Measurements from ENCODE around the gene NTM.
A peak's percentile ranks its signal among the peaks of the same experiment; 100 is the strongest.

Gene NTM

DNA sequence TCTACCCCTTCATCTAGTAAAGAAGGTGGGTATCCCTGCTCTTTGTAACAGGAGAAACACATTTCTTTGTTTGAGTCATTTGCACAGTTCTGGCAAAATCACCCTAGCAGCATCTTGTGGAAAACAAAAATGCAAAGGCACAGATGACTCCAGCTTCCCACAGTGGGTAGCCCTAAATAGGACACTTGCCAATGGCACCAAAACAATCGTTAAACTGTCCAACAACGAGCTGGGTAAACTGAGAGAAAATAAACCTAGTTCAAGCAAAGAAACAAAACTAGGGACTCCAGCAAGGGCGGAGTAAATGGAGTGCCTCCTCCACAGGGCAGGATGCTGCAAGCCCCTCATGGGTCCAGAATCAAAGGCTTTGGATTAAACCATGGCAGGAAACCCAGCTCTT lies 239.5 kb downstream of the NTM start:
- TF ChIP-seq, protein P1, sequence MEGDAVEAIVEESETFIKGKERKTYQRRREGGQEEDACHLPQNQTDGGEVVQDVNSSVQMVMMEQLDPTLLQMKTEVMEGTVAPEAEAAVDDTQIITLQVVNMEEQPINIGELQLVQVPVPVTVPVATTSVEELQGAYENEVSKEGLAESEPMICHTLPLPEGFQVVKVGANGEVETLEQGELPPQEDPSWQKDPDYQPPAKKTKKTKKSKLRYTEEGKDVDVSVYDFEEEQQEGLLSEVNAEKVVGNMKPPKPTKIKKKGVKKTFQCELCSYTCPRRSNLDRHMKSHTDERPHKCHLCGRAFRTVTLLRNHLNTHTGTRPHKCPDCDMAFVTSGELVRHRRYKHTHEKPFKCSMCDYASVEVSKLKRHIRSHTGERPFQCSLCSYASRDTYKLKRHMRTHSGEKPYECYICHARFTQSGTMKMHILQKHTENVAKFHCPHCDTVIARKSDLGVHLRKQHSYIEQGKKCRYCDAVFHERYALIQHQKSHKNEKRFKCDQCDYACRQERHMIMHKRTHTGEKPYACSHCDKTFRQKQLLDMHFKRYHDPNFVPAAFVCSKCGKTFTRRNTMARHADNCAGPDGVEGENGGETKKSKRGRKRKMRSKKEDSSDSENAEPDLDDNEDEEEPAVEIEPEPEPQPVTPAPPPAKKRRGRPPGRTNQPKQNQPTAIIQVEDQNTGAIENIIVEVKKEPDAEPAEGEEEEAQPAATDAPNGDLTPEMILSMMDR (IDR thresholded peaks at IDR 0.05; ENCODE audit: insufficient read depth, low read depth, low read length, missing control alignments), result no peak
- H3K4me3 ChIP-seq (ENCODE audit: low read depth, low read length), result no peak overlapping the region
- no peak for DNase-seq (ENCODE audit: low read depth)

DNA sequence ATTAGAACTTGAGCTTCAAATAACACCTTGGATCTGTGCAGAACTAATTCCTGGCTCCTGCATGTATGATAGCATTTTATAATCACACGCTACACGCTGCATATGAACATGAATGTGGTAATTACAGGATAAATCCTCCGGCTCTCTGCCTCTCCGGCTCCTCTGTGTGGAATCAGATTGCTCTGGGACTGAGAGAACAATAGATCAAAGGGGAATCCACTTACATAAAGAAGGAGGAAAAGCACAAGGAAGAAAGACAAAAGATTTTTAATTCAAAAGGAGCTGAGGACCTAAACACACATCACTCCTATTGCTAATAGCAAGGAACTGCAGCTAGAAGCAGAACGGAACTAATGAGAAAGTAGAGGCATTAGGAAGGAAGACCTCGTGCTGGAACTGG lies 240.9 kb downstream of the NTM start:
- H3K4me3 ChIP-seq (ENCODE audit: low read depth, low read length), result no peak overlapping the region
- TF ChIP-seq, protein P1 (IDR thresholded peaks at IDR 0.05; ENCODE audit: insufficient read depth, low read depth, low read length, missing control alignments), result no peak
- no peak for DNase-seq (ENCODE audit: low read depth)

DNA sequence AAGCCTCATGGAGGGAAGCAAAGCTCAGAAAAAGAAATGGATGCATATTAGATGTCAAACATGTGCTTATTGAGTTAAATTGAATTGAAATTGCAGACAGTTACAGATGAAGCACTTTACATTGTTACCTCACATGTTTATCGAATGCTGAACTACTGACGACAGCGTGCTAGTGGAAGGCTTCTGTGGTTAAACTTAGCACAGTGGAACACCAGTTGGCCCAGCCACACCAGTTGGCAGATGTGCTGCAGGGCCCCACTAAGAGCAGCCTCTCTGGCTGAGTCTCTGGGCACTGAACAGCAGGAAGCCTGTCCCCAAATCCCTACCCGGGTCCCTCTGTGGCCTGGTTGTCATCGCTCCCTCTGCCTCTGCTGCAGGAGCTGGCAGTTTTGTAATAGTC lies 242.1 kb downstream of the NTM start:
- TF ChIP-seq, protein P1 (IDR thresholded peaks at IDR 0.05; ENCODE audit: insufficient read depth, low read depth, low read length, missing control alignments), result no peak
- DNase-seq (ENCODE audit: low read depth), result no peak
- no peak overlapping the region for H3K4me3 ChIP-seq (ENCODE audit: low read depth, low read length)

DNA sequence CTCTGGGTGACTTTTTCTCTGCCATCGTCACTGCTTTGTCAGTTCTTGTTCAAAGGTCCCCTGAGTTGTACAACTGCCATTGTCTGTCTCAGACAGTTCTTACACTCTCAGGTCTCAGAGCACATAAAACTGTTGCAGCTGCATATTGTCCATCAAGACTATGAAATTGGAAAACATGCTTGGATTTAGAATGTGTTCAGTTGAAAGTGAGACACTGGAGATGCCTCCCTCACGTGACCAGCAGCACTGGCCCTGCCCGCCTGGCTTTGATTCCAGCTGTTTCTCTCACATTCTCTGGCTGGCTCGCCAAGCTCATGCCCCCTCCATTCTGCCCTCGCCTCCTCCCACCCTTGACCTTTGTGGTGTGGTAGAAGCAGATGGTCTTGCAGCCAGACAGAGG lies 244.2 kb downstream of the NTM start:
- TF ChIP-seq, protein P1 (IDR thresholded peaks at IDR 0.05; ENCODE audit: insufficient read depth, low read depth, low read length, missing control alignments), result no peak
- DNase-seq (ENCODE audit: low read depth), result no peak
- no peak overlapping the region for H3K4me3 ChIP-seq (ENCODE audit: low read depth, low read length)

DNA sequence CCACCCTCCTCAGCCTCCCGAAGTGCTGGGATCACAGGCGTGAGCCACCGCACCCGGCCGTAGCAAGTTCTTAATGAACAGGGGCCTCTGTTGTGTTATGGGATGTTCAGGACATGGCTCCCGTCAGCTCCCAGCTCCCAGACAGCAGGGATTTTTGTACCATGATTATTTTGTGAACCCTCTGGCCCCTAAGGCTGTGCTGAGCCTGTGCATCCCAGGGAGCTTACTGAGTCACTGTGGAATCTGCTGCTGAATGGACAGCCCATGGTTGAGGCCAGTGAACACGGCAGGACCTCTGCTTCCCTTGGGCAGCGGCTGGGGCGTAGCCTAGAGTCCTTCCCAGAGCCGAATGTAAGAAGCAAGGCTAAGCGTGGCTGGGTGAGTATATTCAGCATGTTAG lies 245.2 kb downstream of the NTM start:
- TF ChIP-seq, protein P1 (IDR thresholded peaks at IDR 0.05; ENCODE audit: insufficient read depth, low read depth, low read length, missing control alignments), result no peak
- DNase-seq (ENCODE audit: low read depth), result no peak

DNA sequence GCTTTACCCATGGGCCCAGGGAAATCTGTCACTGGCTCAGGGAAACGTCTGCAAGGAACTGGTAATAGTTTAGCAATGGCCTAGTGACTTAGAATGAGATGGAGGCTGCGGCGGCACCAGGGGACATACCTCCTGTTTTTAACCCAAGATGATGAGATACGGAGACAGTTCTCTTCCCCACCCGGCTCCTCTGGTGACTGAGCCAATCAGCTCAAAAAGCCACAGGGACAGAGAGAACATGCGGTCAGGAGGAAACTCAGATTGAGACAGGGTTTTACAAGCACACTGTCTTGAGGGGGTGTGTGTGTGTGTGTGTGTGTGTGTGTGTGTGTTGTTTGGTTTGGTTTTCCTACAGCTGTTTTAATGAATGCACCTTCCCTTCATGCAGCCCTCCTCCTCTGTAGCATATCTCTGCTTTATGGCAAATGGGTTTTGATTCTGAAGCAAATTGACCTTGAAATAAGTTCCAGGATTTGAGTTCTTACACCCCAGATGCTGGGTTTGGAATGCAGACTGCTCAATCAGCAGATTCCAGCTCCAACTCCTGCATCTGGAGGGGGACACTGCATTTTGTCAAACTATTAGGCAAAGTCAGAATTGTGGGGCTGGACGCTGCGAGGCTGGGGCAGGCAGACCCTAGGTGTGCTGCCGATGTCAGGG lies 246.2 kb downstream of the NTM start:
- TF ChIP-seq, protein P1 (IDR thresholded peaks at IDR 0.05; ENCODE audit: insufficient read depth, low read depth, low read length, missing control alignments), result no peak
- H3K4me3 ChIP-seq (ENCODE audit: low read depth, low read length), result no peak overlapping the region
- DNase-seq (ENCODE audit: low read depth), result peak; percentile 15

More for the DNA sequence above, 245.2 kb downstream of the NTM start:
- H3K4me3 ChIP-seq (ENCODE audit: low read depth, low read length), result no peak overlapping the region

DNA sequence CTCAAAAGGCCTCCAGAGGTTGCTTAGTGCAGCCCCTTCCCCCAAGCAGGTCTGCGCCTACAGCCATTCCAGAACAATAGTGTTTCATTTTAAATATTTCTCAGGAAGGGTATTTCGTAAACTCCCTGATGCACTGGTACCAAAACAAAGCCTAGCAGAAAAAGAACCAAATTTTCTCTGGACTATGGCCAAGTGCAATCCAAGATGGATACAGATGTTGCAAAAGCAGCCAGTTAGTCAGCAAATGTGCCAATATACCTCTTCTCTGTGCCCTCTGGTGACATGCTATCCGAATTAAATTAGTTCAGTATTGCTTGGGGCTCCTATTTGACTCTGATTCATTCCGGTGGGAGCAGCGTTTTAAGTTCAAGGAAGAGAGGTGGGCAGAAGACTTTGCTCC lies 247.8 kb downstream of the NTM start:
- DNase-seq (ENCODE audit: low read depth), result no peak
- TF ChIP-seq, protein P1 (IDR thresholded peaks at IDR 0.05; ENCODE audit: insufficient read depth, low read depth, low read length, missing control alignments), result no peak
- H3K4me3 ChIP-seq (ENCODE audit: low read depth, low read length), result no peak overlapping the region

Measured in GM12865 (cell line).